BJ (cell line): ENCODE measurements around the gene TIAM2. TPM values are rescaled to one million over a fixed set of nuclear protein-coding genes. Genes with fewer than 3 reads are reported as not detected.

Experiments used
- CTCF ChIA-PET: fragments of 350-600 bp; formaldehyde crosslinking; extraction: SDS; loops from one replicate; lab custom pipeline; 2021; ENCODE audit warnings: antibody characterized with exemption, inconsistent platforms; lab: Yijun Ruan, JAX
- POLR2A ChIA-PET: fragments of 300-600 bp; sonication (Branson Sonifier 250); formaldehyde crosslinking; extraction: SDS; loops from one replicate; lab custom pipeline; 2021; ENCODE audit warnings: antibody characterized with exemption; lab: Charles Lee
- DNase-seq: peaks from one replicate; pipeline ENCODE4 v3.0.0-alpha.2; 2011; ENCODE audit warnings: low read depth
- H3K27me3 ChIP-seq: 2 replicates; pipeline ENCODE4 v1.6.0; 2011; ENCODE audit warnings: low read length; ENCODE audit not compliant: control insufficient read depth, insufficient read depth
- H3K36me3 ChIP-seq: 2 replicates; pipeline ENCODE4 v1.5.1; 2011; ENCODE audit warnings: low read length; ENCODE audit not compliant: control insufficient read depth, insufficient read depth
- H3K4me3 ChIP-seq: 2 replicates; pipeline ENCODE4 v1.5.1; 2011; ENCODE audit warnings: low read depth, mild to moderate bottlenecking, control low read depth, low read length
- CTCF ChIP-seq: IDR thresholded peaks from 2 replicates; pipeline ENCODE4 v1.5.1; 2011; ENCODE audit warnings: low read depth, mild to moderate bottlenecking, control low read depth, inconsistent platforms, low read length, moderate library complexity; ENCODE audit not compliant: insufficient read depth
- polyA plus RNA-seq: library from polyadenylated mRNA; depleted of rRNA; stranded (reverse); fragments of >200 nt; gene quantifications from 2 replicates; pipeline ENCODE4 v1.2.3, GENCODE V29; 2011

The TIAM2 gene
- polyA plus RNA-seq, 1 experiment = 4.6 TPM

GRCh38 chr6:155263373-155264063, 268.4 kb downstream of the TIAM2 start, which contains the start of gene CLDN20:
Gene CLDN20, plus strand, starts transcription at chr6:155264013. Its CDS starts 11,707 bp downstream, at chr6:155275720.
- CTCF ChIA-PET = interaction anchor here (1.5 kb wide), 1 partner anchor 16 kb away, joined by 7 read pairs; no protein-coding TSS in a partner anchor

GRCh38 chr6:155264693-155265320, 269.7 kb downstream of the TIAM2 start:
- no peak for TF ChIP-seq CTCF
- H3K36me3 ChIP-seq = peaks cover 7% of the 10 kb centered on the region
- ChIA-PET CTCF (interaction anchor here (1.3 kb wide), 1 partner anchor 87 kb away, joined by 3 read pairs; no protein-coding TSS in a partner anchor), POLR2A (interaction anchor here (0.5 kb wide), 1 partner anchor 1558 kb away, joined by 11 read pairs; no protein-coding TSS in a partner anchor)
- no peak for DNase-seq
- no peaks in the 10 kb centered on the region for H3K27me3 ChIP-seq
- no peak overlapping the region for H3K4me3 ChIP-seq

More at GRCh38 chr6:155263373-155264063, 268.4 kb downstream of the TIAM2 start, which contains the start of gene CLDN20:
- Histone ChIP-seq H3K36me3 (peaks cover 14% of the 10 kb centered on the region), H3K4me3 (no peak within 1 kb of the TSS), H3K27me3 (no peaks in the 10 kb centered on the region)
- no peak for DNase-seq
- POLR2A ChIA-PET = no interaction called here
- TF ChIP-seq CTCF = no peak

GRCh38 chr6:155265843-155266535, 270.9 kb downstream of the TIAM2 start:
- peak; percentile 21; the same call in 1 of the 2 replicates for TF ChIP-seq CTCF
- POLR2A ChIA-PET = no interaction called here
- CTCF ChIA-PET = interaction anchor here (1.3 to 1.9 kb wide), 2 partner anchors 8 to 88 kb away, joined by 3 to 8 read pairs; no protein-coding TSS in a partner anchor
- Histone ChIP-seq H3K27me3 (no peaks in the 10 kb centered on the region), H3K4me3 (no peak overlapping the region), H3K36me3 (0 out of 2 replicates have a peak, but pooled peaks cover 3% of the 10 kb centered on the region)
- DNase-seq = no peak

DNA sequence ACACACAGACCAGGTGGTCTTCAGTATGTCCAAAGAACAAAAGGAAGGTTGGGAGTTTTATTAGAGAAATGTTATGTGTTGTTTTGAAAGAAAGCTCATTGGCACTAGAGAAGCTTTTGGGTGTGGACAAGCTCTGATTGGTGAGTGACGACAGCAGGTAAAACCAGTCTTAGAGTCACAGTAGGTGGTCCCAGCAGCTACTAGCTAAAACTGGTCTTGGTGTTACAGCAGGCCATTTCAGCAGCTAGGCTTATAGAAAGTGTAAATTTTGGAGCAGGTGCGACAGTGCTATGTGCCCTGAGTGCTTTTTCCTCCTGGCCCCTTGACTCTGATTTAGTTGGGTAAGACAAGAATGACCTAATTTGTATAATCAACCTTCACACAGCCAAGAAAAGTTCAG, 272.3 kb downstream of the TIAM2 start:
- no peak for TF ChIP-seq CTCF
- ChIA-PET CTCF (interaction anchor here (0.7 to 1.9 kb wide), 6 partner anchors 9 to 94 kb away, joined by 3 to 8 read pairs (median 4); no protein-coding TSS in a partner anchor), POLR2A (no interaction called here)
- H3K27me3 ChIP-seq = no peaks in the 10 kb centered on the region
- H3K36me3 ChIP-seq = no peaks in the 10 kb centered on the region
- H3K4me3 ChIP-seq = no peak overlapping the region
- DNase-seq = no peak
